Fibroblast of lung (primary cell): Measurements from ENCODE around the gene GRWD1. TPM values are rescaled to one million over a fixed set of nuclear protein-coding genes. Genes with fewer than 3 reads are reported as not detected.

ENCODE experiments used
- DNase-seq, 2 donors: peaks; one replicate each; pipeline versions ENCODE4 v3.0.0 to v3.0.0-alpha.2; 2010; ENCODE audit warnings: low read depth in 2 of 2
- H2AFZ ChIP-seq: 2 replicates; pipeline ENCODE4 v1.5.1; 2012; ENCODE audit warnings: low read length, control low read depth, inconsistent platforms
- H3K27ac ChIP-seq: 2 replicates; pipeline ENCODE4 v1.5.1; 2011; ENCODE audit warnings: low read length, control low read depth; ENCODE audit not compliant: insufficient read depth
- H3K27me3 ChIP-seq: 2 replicates; pipeline ENCODE4 v1.5.1; 2011; ENCODE audit warnings: mild to moderate bottlenecking, low read length; ENCODE audit not compliant: control insufficient read depth, insufficient read depth
- H3K36me3 ChIP-seq: 2 replicates; pipeline ENCODE4 v1.5.1; 2011; ENCODE audit warnings: low read length; ENCODE audit not compliant: control insufficient read depth, insufficient read depth
- H3K4me1 ChIP-seq: 2 replicates; pipeline ENCODE4 v1.5.1; 2011; ENCODE audit warnings: low read length; ENCODE audit not compliant: control insufficient read depth, insufficient read depth; ENCODE audit errors: extremely low read depth
- H3K4me2 ChIP-seq: 2 replicates; pipeline ENCODE4 v1.5.1; 2011; ENCODE audit warnings: low read length, control low read depth; ENCODE audit not compliant: insufficient read depth; ENCODE audit errors: extremely low read depth
- H3K4me3 ChIP-seq, 4 experiments: fragments of 200-600 bp in 1 of 4; sonication (generic) in 1 of 4; replicated peaks in 1 of 4; 2 replicates each; pipeline ENCODE4 v1.5.1; 2011 to 2016; ENCODE audit warnings: low read length in 4 of 4, low read depth in 3 of 4, mild to moderate bottlenecking in 3 of 4, control low read depth in 2 of 4, inconsistent platforms in 1 of 4, mixed read lengths in 1 of 4; ENCODE audit not compliant: insufficient read depth in 1 of 4; ENCODE audit errors: control extremely low read depth in 1 of 4
- H3K79me2 ChIP-seq: 2 replicates; pipeline ENCODE4 v1.5.1; 2012; ENCODE audit warnings: mild to moderate bottlenecking, low read length, inconsistent platforms; ENCODE audit not compliant: control insufficient read depth, insufficient read depth
- H3K9ac ChIP-seq: 2 replicates; pipeline ENCODE4 v1.5.1; 2011; ENCODE audit warnings: mild to moderate bottlenecking, low read length, control low read depth; ENCODE audit not compliant: insufficient read depth
- H3K9me3 ChIP-seq: 2 replicates; pipeline ENCODE4 v1.5.1; 2012; ENCODE audit warnings: low read depth, low read length; ENCODE audit not compliant: control insufficient read depth, insufficient read depth
- H4K20me1 ChIP-seq: 2 replicates; pipeline ENCODE4 v1.5.1; 2011; ENCODE audit warnings: low read length; ENCODE audit not compliant: control insufficient read depth, insufficient read depth; ENCODE audit errors: extremely low read depth
- CTCF ChIP-seq, 2 donors: IDR thresholded peaks in 1 of 2; conservative IDR thresholded peaks in 1 of 2; 1 replicate in 1 of 2; 2 replicates in 1 of 2; pipeline ENCODE4 v1.5.1; 2011 to 2012; ENCODE audit warnings: low read length in 2 of 2, control low read depth in 1 of 2, inconsistent platforms in 1 of 2, low read depth in 1 of 2, mild to moderate bottlenecking in 1 of 2
- EZH2 ChIP-seq: IDR thresholded peaks from 2 replicates; pipeline ENCODE4 v1.5.1; 2012; ENCODE audit warnings: low read length, control low read depth, mild to moderate bottlenecking; ENCODE audit errors: missing control alignments
- polyA plus RNA-seq, 2 donors: library from polyadenylated mRNA; depleted of rRNA in 1 of 2; stranded (reverse) in 1 of 2; unstranded in 1 of 2; fragments of >200 nt; gene quantifications; 2 replicates each; pipeline ENCODE4 v1.2.1, GENCODE V29; 2011 to 2012; ENCODE audit warnings: missing spikeins in 1 of 2
- total RNA-seq: library from RNA; depleted of rRNA; stranded (reverse); fragments of >200 nt; gene quantifications from 2 replicates; pipeline ENCODE4 v1.2.1, GENCODE V29; 2014

Gene GRWD1
- total and polyA plus RNA-seq, 2 donors (not counting 1 experiment from before 2014, with no cell fraction given), result 9.1 to 14.7 TPM

- Histone ChIP-seq H3K9me3 (no peaks in the 10 kb centered on the region), H3K79me2 (no peaks in the 10 kb centered on the region), H3K4me3 (no peak overlapping the region), H3K4me2 (no peak overlapping the region), H3K9ac (no peak overlapping the region), H3K27ac (no peak overlapping the region), H3K4me1 (no peaks in the 10 kb centered on the region), H3K36me3 (no peaks in the 10 kb centered on the region), H2AFZ (no peak overlapping the region), H4K20me1 (no peaks in the 10 kb centered on the region), H3K27me3 (no peaks in the 10 kb centered on the region)
- no peak for TF ChIP-seq CTCF (conservative IDR thresholded peaks at IDR 0.05 in 1 of 2, IDR thresholded peaks at IDR 0.05 in 1 of 2; ENCODE audit: low read depth in 1 of 2, low read length in 2 of 2)
- no peak for TF ChIP-seq EZH2
- no peak for DNase-seq
These were observed 24.2 kb upstream of the GRWD1 start for GRCh38 chr19:48421548-48421947.

- Histone ChIP-seq H3K9ac (peak overlapping the region; percentile 2), H3K27ac (peak overlapping the region; percentile 59)
These were observed 21.0 kb upstream of the GRWD1 start for GRCh38 chr19:48424694-48425219.

GRCh38 chr19:48428670-48429069 lies 17.1 kb upstream of the GRWD1 start:
- H3K9me3 ChIP-seq, result no peaks in the 10 kb centered on the region
- no peaks in the 10 kb centered on the region for H4K20me1 ChIP-seq
- no peaks in the 10 kb centered on the region for H3K79me2 ChIP-seq
- no peak overlapping the region for H2AFZ ChIP-seq
- no peak overlapping the region for H3K4me2 ChIP-seq
- no peaks in the 10 kb centered on the region for H3K36me3 ChIP-seq
- H3K9ac ChIP-seq, result no peak overlapping the region
- no peak overlapping the region for H3K27ac ChIP-seq
- DNase-seq, result no peak
- TF ChIP-seq EZH2 (no peak), CTCF (conservative IDR thresholded peaks at IDR 0.05 in 1 of 2, IDR thresholded peaks at IDR 0.05 in 1 of 2; ENCODE audit: low read depth in 1 of 2, low read length in 2 of 2) (no peak)
- no peaks in the 10 kb centered on the region for H3K4me1 ChIP-seq
- H3K27me3 ChIP-seq, result no peaks in the 10 kb centered on the region
- H3K4me3 ChIP-seq, result no peak overlapping the region

More at GRCh38 chr19:48424694-48425219, 21.0 kb upstream of the GRWD1 start:
- peak; percentile 39 to 80 for DNase-seq
- Histone ChIP-seq H3K4me3 (no peak overlapping the region), H3K27me3 (no peaks in the 10 kb centered on the region), H3K9me3 (no peaks in the 10 kb centered on the region), H4K20me1 (no peaks in the 10 kb centered on the region), H3K4me2 (peak overlapping the region; percentile 82), H3K79me2 (no peaks in the 10 kb centered on the region), H3K4me1 (no peaks in the 10 kb centered on the region), H2AFZ (peak overlapping the region; percentile 90), H3K36me3 (no peaks in the 10 kb centered on the region)
- no peak for TF ChIP-seq CTCF (conservative IDR thresholded peaks at IDR 0.05 in 1 of 2, IDR thresholded peaks at IDR 0.05 in 1 of 2; ENCODE audit: low read depth in 1 of 2, low read length in 2 of 2)
- TF ChIP-seq EZH2, result no peak
